HuH-7 (cell line): ENCODE data around the gene GPSM1.
"Not testable (repeated sequence)": the region's sequence is repeated elsewhere in the genome, so short reads cannot be mapped to it uniquely, and the experiment has no call there.

Experiments
- DNase-seq: peaks from one replicate; pipeline ENCODE4 v3.0.0; 2011; ENCODE audit warnings: low spot score

GPSM1 gene

GRCh38 chr9:136318111-136318775 is 9.1 kb upstream of the GPSM1 start:
- no peak for DNase-seq

GRCh38 chr9:136318776-136319241 is 8.5 kb upstream of the GPSM1 start:
- DNase-seq: no peak

DNA sequence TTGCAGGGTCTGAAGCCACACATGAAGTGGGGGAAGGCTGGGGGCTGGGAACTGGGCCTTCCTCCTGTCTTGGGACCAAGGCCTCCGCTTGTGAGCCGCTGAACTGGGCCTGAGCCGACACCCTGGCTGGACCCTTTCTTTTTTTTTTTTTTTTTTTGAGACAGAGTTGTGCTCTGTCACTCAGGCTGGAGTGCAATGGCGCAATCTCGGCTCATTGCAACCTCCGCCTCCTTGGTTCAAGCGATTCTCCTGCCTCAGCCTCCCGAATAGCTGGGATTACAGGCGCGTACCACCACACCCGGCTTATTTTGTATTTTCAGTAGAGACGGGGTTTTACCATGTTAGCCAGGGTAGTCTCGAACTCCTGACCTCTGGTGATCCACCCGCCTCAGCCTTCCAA is 8.1 kb upstream of the GPSM1 start:
- DNase-seq: not testable (repeated sequence)

- not testable (repeated sequence) for DNase-seq
These were observed 7.4 kb upstream of the GPSM1 start for GRCh38 chr9:136319955-136320354.

GRCh38 chr9:136320972-136321371 is 6.4 kb upstream of the GPSM1 start:
- DNase-seq: not testable (repeated sequence)

DNA sequence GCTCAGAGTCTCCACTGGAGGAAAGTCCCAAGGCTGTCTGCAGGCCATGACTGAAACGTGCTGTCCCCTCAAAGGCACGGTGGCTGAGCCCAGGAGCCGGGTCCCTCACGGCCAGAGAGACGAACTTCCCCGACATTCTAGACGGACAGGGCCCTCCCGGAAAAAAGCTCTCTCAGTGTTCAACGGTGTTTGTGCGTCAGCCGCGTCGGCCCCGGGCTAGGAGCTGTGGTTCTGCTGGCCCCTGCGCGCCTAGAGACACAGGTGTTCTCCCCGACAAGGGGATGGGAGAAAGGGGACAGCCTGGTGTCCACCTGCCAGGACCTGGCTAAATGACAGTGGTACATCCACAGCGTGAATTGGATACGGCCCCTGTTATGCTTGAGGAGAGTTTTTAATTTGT is 5.8 kb upstream of the GPSM1 start:
- no peak for DNase-seq

DNA sequence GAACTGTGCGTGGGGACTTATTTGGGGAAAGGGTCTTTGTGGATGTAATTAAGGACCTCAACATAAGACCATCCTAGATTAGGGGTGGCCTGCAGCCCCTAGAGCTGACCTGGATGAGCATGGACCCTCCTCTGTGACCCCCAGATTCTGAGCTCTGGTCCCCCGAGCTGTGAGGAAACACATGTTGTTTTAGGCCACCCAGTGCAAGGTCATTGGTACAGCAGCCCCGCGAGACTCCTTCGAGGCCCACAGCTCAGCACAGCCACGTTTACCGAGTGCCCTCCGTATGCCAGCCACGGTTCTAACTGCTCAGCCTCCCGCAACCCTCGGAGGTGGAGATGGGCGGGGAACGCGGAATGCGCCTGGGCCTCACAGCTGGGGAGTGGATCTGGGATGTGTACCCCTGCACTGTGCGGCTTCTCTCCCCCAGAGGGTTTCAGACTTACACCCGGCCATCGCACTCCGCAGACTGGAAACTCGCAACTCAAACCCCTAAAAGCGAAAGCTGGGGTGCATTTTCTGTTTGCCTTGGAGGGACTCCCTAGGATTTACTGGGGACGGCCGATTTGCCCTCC is 4.5 kb upstream of the GPSM1 start:
- no peak for DNase-seq

DNA sequence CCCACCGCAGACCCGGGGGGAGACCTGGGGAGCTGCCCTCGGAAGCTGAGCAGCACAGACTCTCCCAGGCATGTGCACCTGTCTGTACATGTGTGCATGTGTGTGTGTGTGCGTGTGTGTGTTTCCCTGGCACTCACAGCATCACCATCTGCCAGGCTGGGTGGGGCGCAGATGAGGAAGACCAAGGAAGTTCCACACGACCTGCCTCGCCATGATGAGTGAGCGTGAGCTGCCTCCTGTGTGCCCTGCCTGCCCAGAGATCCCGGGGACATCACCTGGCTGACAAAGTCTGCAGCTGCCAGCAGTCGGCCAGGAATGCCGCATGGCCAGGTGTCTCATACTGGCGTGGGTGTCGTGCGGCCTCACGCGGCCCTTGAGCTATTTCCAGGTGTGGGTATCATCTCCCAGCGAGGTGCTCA is 4.0 kb upstream of the GPSM1 start:
- DNase-seq: no peak

- peak; percentile 69 for DNase-seq
These were observed 2.6 kb upstream of the GPSM1 start for GRCh38 chr9:136324501-136325300.

DNA sequence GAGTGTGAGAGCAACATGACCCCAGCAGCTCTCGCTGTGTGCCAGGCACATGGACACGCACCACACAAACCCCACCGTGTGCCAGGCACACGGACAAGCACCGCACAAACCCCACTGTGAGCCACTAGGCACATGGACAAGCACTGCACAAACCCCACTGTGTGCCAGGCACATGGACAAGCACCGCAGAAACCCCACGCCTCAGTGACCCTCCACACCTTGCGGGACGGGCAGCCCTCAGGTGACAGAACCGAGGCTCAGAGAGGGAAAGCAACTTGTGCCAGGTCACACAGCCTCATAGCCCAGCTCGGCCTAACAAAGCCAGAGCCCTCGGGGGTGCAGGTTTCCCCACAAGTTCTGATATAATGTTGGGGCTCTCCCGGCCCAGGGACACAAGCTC is 2.0 kb upstream of the GPSM1 start:
- DNase-seq: no peak

GRCh38 chr9:136326061-136326760 is 1.1 kb upstream of the GPSM1 start:
- DNase-seq: no peak

DNA sequence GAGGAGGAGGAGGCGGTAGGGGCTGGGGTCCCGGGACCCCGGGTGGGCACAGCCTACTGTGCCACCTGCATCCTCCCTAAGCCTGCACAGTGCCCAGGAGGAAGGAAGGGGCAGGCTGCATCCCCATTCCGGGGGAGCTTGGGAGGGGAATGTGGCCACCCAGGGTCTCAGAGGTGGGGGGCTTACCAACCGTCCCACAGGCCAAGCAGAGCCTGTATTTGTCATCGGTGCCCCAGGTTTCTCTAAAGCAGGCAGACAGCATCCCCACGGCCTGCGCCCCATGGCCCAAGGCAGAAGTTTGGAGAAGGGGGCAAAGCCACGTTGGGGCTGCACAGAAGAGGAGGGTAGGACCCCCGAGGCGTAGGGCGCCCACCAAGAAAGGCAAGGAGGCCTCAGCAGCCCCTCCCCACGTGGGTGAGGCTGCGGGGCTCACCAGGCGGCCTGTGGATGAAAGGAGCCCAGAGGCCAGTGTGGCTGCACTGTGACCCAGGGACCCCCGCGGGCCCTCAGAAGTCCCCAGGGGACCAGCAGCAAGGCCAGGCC is 507 bp upstream of the GPSM1 start:
- no peak for DNase-seq

DNA sequence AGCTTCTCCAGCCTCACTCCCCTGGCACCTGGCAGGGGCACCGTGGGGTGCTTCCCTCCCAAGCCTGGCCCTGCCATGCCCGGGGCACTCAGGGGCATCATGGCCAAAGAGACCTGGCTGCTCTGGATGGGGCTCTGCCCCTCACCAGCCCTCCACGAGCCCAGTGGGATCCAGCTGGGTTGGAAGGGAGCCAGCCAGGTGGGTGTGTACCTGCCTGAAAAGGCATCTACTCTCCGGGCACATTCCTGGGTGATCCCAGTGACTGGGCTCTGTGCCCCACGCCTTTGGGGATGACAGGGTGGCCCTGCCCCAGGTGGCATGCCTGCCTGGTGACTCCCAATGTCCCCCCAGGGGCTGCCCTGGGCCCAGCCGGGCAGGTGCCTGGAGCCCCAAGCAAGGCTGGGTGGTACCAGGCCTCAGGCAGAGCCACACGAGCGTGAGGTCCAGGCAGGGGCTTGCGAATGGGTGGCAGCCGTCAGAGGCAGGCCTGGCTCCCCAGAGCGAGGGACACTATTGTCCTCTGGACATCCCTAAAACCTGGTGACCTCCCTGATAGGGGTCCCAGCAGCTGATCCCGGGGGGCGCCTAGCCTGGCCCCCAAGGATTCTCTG is 777 bp downstream of the GPSM1 start:
- no peak for DNase-seq

- DNase-seq: no peak
These were observed 1.3 kb downstream of the GPSM1 start for GRCh38 chr9:136328622-136329041.

DNA sequence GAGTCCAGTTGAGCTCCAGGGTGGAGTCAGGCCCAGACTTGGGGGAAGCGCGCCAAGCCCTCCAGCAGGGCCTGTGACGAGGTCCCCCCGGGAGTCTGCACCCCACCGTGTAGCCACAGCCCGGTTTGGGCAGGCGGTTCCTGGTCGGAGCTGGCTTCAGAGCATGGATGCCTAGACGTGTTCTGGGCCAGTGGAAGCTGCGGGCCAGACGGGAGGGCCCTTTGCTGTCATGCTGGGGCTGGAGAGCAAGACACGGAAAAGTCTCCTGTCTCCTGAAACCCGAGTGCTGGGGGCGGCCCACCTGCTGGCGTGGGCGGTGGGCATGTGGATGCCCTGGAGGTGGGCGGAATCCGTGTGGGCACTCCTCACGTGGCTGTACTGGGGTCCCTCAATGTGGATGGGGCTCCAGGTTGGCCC is 1.9 kb downstream of the GPSM1 start:
- DNase-seq: no peak

DNA sequence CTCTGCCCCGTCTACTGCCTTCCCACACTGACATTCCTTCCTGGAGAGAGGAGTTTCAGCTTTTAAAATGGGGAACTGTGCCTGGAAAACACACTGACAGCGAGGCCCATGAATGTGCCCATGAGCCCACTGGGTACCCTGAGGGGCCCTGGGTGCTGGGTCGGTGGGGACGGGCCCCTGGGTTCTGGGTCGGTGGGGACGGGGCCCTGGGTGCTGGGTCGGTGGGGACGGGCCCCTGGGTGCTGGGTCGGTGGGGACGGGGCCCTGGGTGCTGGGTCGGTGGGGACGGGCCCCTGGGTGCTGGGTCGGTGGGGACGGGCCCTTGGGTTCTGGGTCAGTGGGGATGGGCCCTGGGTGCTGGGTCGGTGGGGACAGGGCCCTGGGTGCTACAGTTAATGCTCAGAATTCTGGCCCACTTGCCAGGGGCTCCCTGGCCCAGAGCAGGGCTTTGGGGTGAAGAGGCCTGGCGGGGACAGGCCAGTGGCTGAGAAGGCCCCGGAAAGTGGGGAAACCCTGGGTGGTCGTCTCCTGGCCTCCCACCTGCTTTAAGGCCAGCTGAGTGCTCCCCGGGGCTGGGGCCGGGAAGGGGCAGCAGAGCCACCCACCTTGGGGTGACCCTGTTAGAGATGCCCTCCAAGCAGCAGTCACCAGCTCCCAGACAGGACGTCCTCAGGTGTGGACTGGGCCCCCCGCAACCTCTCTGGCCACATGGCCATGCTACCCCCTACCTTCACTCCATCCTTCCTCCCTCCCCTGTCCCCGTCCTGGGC is 2.5 kb downstream of the GPSM1 start:
- no peak for DNase-seq

GRCh38 chr9:136330406-136330990 is 3.2 kb downstream of the GPSM1 start:
- no peak for DNase-seq

- DNase-seq: no peak
These were observed 3.7 kb downstream of the GPSM1 start for GRCh38 chr9:136331030-136331429.

DNA sequence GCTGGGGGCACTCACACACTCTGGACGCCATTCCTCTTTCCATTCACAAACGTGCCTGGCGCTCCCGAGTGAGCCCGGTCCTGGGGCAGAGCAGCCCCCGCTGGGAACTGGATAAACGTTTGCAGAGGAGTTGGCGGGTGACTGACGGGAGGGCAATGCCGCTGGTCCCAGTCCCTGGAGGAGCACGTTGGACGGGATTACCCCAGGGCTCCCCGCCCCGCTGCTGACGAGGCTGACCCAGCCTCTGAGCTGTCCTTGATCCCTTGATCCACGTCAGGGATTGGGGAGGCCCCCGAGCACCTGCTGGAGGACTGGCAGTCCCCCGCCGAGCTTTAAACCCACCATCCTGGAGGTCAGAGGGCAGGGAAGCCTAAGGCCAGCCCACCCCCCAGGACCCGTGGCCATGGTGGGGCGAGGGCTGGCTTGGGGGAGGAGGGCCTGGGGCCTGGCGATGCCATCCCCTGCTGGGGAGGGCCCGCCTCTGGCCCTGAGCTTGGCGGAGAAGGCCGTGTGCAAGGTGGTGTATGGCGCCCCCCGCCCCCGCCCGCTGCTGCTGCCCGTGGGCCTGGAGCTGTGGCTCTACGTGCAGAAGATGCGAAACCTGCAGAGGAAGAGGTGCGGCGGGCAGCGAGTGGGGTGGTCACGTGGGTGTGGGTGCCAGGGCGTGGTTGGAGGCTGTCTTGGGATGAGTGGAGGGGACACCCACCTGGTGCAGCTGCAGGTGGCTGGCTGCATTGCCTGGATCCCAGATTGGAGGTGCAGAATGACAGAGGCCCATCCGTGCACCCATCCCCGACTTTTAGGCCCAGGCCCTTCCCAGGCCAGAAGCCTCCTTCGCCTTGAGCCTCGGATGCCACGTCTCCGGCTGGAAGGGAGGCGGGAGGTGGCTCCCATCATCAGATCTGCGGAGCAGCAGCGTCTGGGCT is 4.5 kb downstream of the GPSM1 start:
- no peak for DNase-seq
